Keratinocyte (primary cell): ENCODE results near the gene OVCH1. TPM values are rescaled to one million over a fixed set of nuclear protein-coding genes. Genes with fewer than 3 reads are reported as not detected.

Experiments used
- DNase-seq: peaks from one replicate; pipeline ENCODE4 v3.0.0-alpha.2; 2011; ENCODE audit warnings: low read depth, missing footprints, low spot score
- FAIRE-seq: peaks from 2 replicates; lab custom pipeline; 2011; peaks lifted over from hg19 to GRCh38; lab: Jason Lieb, UNC
- H2AFZ ChIP-seq: 2 replicates; pipeline ENCODE4 v1.6.0; 2012; ENCODE audit warnings: low read length, control low read depth, inconsistent platforms; ENCODE audit not compliant: control insufficient read depth
- H3K27ac ChIP-seq: 2 replicates; pipeline ENCODE4 v1.5.1; 2011; ENCODE audit warnings: low read length; ENCODE audit not compliant: control insufficient read depth, insufficient read depth
- H3K27me3 ChIP-seq: 3 replicates; pipeline ENCODE4 v1.6.0; 2011; ENCODE audit warnings: low read length; ENCODE audit not compliant: control insufficient read depth, insufficient read depth; ENCODE audit errors: extremely low read depth
- H3K36me3 ChIP-seq, 2 experiments: 2 replicates in 1 of 2; 3 replicates in 1 of 2; pipeline ENCODE4 v1.5.1; 2011; ENCODE audit warnings: low read length in 2 of 2, mild to moderate bottlenecking in 1 of 2; ENCODE audit not compliant: control insufficient read depth in 2 of 2, insufficient read depth in 2 of 2; ENCODE audit errors: extremely low read depth in 1 of 2
- H3K4me1 ChIP-seq: 3 replicates; pipeline ENCODE4 v1.5.1; 2011; ENCODE audit warnings: low read length; ENCODE audit not compliant: control insufficient read depth, insufficient read depth; ENCODE audit errors: extremely low read depth
- H3K4me2 ChIP-seq: 3 replicates; pipeline ENCODE4 v1.6.0; 2011; ENCODE audit warnings: low read depth, low read length; ENCODE audit not compliant: control insufficient read depth, insufficient read depth; ENCODE audit errors: extremely low read depth
- H3K4me3 ChIP-seq, 3 experiments: fragments of 200-600 bp in 1 of 3; sonication (generic) in 1 of 3; 2 replicates in 2 of 3; 3 replicates in 1 of 3; pipeline ENCODE4 v1.5.1; 2011 to 2016; ENCODE audit warnings: low read length in 3 of 3, mild to moderate bottlenecking in 3 of 3, control low read depth in 2 of 3, inconsistent platforms in 1 of 3, low read depth in 1 of 3, mixed read lengths in 1 of 3, mixed run types in 1 of 3, moderate library complexity in 1 of 3; ENCODE audit not compliant: control insufficient read depth in 2 of 3, insufficient read depth in 2 of 3; ENCODE audit errors: extremely low read depth in 1 of 3
- H3K79me2 ChIP-seq: 2 replicates; pipeline ENCODE4 v1.6.0; 2012; ENCODE audit warnings: low read length; ENCODE audit not compliant: control insufficient read depth, insufficient read depth
- H3K9ac ChIP-seq: 3 replicates; pipeline ENCODE4 v1.6.0; 2011; ENCODE audit warnings: low read length; ENCODE audit not compliant: control insufficient read depth, insufficient read depth; ENCODE audit errors: extremely low read depth
- H3K9me1 ChIP-seq: 3 replicates; pipeline ENCODE4 v1.6.0; 2011; ENCODE audit warnings: low read length; ENCODE audit not compliant: control insufficient read depth, insufficient read depth; ENCODE audit errors: extremely low read depth
- H3K9me3 ChIP-seq: 2 replicates; pipeline ENCODE4 v1.5.1; 2012; ENCODE audit warnings: low read depth, low read length; ENCODE audit not compliant: control insufficient read depth
- H4K20me1 ChIP-seq: 3 replicates; pipeline ENCODE4 v1.6.0; 2011; ENCODE audit warnings: low read length; ENCODE audit not compliant: control insufficient read depth, insufficient read depth; ENCODE audit errors: extremely low read depth
- EZH2 ChIP-seq: IDR thresholded peaks from one replicate; pipeline ENCODE4 v1.6.1; 2012; ENCODE audit warnings: inconsistent platforms, mild to moderate bottlenecking, low read length, moderate library complexity
- dilution Hi-C: fragments of 300-500 bp; cut with MboI; formaldehyde crosslinking; loops from one replicate; pipeline ENCODE4 v1.7.0; 2020; ENCODE audit warnings: low sequenced_read_pairs; ENCODE audit not compliant: extremely low pct_ligation_motif_present
- polyA plus RNA-seq, 5 experiments: library from polyadenylated mRNA; depleted of rRNA in 3 of 5; stranded (reverse) in 3 of 5; stranded (forward) in 1 of 5; unstranded in 1 of 5; fragments of >200 nt; gene quantifications; 1 replicate in 1 of 5; 2 replicates in 3 of 5; 3 replicates in 1 of 5; pipeline versions ENCODE4 v1.2.1 to v1.2.3, GENCODE V29; 2011 to 2012; ENCODE audit warnings: missing spikeins in 2 of 5, low read depth in 1 of 5, low replicate concordance in 1 of 5
- TF ChIP-seq, protein P1 (sequence below), 3 experiments: IDR thresholded peaks in 1 of 3; conservative IDR thresholded peaks in 1 of 3; optimal IDR thresholded peaks in 1 of 3; 2 replicates in 2 of 3; 3 replicates in 1 of 3; pipeline versions ENCODE3 to v1.5.1; 2011; ENCODE audit warnings: low read length in 3 of 3, mild to moderate bottlenecking in 3 of 3, moderate library complexity in 2 of 3, control low read depth in 1 of 3, inconsistent platforms in 1 of 3; ENCODE audit not compliant: insufficient read depth in 2 of 3; ENCODE audit errors: extremely low read depth in 1 of 3

Gene OVCH1
- polyA plus RNA-seq, 1 donor (not counting 4 experiments of a cell fraction or from before 2014, with no cell fraction given): 0.04 TPM

DNA sequence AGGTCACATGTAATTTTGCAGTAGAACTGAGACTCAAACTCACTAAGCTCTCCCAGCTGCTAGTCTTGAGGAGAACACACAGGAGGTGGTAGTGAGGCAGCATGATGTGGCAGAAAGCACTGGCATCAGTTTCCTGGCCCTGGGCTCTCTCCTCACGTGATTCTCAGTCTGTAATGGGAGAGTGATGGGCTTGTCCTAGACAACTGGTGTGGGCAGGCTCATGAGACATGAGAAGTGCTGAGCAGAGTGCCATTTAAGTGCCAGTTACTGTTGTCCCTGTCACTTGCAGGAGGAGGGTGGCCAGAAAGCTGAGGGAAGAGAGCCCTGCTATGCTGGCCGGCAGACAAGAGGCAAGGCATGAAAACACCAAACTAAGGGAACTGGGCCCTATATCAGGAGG lies 48.5 kb upstream of the OVCH1 start:
- no peak overlapping the region for H3K27ac ChIP-seq
- H3K4me1 ChIP-seq: no peaks in the 10 kb centered on the region
- H4K20me1 ChIP-seq: no peaks in the 10 kb centered on the region
- no peaks in the 10 kb centered on the region for H3K27me3 ChIP-seq
- H3K9ac ChIP-seq: no peak overlapping the region
- dilution Hi-C loops: no loop called here
- H3K4me3 ChIP-seq: no peak overlapping the region
- H3K9me3 ChIP-seq: no peaks in the 10 kb centered on the region
- no peak overlapping the region for H2AFZ ChIP-seq
- no peak for DNase-seq
- H3K4me2 ChIP-seq: no peak overlapping the region
- no peak for FAIRE-seq
- H3K36me3 ChIP-seq: no peaks in the 10 kb centered on the region
- no peaks in the 10 kb centered on the region for H3K79me2 ChIP-seq
- H3K9me1 ChIP-seq: no peaks in the 10 kb centered on the region
- TF ChIP-seq EZH2: no peak
- TF ChIP-seq, protein P1, sequence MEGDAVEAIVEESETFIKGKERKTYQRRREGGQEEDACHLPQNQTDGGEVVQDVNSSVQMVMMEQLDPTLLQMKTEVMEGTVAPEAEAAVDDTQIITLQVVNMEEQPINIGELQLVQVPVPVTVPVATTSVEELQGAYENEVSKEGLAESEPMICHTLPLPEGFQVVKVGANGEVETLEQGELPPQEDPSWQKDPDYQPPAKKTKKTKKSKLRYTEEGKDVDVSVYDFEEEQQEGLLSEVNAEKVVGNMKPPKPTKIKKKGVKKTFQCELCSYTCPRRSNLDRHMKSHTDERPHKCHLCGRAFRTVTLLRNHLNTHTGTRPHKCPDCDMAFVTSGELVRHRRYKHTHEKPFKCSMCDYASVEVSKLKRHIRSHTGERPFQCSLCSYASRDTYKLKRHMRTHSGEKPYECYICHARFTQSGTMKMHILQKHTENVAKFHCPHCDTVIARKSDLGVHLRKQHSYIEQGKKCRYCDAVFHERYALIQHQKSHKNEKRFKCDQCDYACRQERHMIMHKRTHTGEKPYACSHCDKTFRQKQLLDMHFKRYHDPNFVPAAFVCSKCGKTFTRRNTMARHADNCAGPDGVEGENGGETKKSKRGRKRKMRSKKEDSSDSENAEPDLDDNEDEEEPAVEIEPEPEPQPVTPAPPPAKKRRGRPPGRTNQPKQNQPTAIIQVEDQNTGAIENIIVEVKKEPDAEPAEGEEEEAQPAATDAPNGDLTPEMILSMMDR (optimal IDR thresholded peaks at IDR 0.05 in 1 of 3, IDR thresholded peaks at IDR 0.05 in 1 of 3, conservative IDR thresholded peaks at IDR 0.05 in 1 of 3; ENCODE audit: extremely low read depth in 1 of 3, insufficient read depth in 2 of 3, low read length in 3 of 3): no peak

DNA sequence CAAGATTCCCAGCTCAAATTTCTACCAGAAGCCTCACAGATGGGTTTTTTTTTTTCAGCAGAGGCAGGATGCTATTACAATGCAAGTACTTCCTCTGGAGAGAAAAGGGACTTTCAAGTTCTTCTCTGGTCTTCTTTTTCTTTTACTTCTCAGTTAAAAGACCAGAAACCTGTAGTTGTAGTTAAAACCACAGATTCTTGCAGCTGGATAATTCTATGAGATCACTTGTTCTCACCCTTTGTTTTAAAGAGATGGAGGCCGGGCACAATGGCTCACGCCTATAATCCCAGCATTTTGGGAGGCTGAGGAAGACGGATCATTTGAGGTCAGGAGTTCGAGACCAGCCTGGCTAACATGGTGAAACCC lies 47.6 kb upstream of the OVCH1 start:
- Histone ChIP-seq H3K27ac (no peak overlapping the region), H3K4me2 (no peak overlapping the region), H2AFZ (no peak overlapping the region), H3K79me2 (no peaks in the 10 kb centered on the region), H3K4me3 (no peak overlapping the region), H3K9me1 (no peaks in the 10 kb centered on the region), H3K4me1 (no peaks in the 10 kb centered on the region), H3K9ac (no peak overlapping the region), H3K36me3 (no peaks in the 10 kb centered on the region), H3K27me3 (no peaks in the 10 kb centered on the region), H3K9me3 (no peaks in the 10 kb centered on the region), H4K20me1 (no peaks in the 10 kb centered on the region)
- DNase-seq (no peak), FAIRE-seq (no peak)
- dilution Hi-C loops: no loop called here
- TF ChIP-seq EZH2: no peak
- TF ChIP-seq, protein P1 (optimal IDR thresholded peaks at IDR 0.05 in 1 of 3, IDR thresholded peaks at IDR 0.05 in 1 of 3, conservative IDR thresholded peaks at IDR 0.05 in 1 of 3; ENCODE audit: extremely low read depth in 1 of 3, insufficient read depth in 2 of 3, low read length in 3 of 3): no peak
